Fibroblast of peridontal ligament (primary cell): Measurements from ENCODE around the gene IMPDH2.

Source experiments
- DNase-seq: peaks from one replicate; pipeline ENCODE4 v3.0.0-alpha.2; 2010; ENCODE audit errors: extremely low read depth

IMPDH2 gene

DNA sequence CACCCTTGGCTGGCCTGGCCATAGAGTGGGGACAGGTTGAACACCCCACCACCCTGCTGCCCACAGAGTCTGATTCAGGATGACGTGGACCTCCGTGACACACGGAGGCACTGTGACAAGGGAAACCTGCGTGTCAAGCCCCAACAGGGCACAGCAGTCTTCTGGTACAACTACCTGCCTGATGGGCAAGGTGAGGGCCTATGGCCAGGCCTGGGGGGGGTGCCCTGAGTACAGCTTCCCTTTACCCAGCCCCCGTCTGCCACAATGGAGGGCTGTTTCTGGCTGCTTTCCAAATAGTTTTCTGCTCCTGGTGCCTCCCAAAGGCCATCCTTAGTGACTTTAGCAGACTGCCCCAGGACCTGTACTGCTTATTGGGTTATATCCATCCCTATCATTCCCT, 23.2 kb downstream of the IMPDH2 start:
- DNase-seq = no peak

DNA sequence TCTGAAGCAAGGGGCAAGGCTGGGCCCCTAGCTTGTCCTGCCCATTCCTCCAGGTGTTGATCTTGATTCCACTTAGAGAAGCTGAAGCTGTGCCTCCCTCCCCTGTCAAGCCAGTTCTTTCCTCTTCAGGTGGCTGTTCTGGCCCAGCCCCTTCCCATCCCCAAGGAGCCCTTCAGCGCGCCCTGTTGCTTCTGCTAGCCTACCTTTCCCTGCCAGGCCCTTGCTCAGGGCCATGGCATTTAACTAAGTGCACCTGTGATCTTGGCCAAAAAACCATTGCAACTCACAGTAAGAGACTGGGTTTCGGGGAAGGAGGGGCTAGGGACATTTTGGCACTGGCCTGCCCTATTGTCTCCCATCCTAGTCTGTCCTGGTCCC, 23.9 kb downstream of the IMPDH2 start:
- DNase-seq = no peak

DNA sequence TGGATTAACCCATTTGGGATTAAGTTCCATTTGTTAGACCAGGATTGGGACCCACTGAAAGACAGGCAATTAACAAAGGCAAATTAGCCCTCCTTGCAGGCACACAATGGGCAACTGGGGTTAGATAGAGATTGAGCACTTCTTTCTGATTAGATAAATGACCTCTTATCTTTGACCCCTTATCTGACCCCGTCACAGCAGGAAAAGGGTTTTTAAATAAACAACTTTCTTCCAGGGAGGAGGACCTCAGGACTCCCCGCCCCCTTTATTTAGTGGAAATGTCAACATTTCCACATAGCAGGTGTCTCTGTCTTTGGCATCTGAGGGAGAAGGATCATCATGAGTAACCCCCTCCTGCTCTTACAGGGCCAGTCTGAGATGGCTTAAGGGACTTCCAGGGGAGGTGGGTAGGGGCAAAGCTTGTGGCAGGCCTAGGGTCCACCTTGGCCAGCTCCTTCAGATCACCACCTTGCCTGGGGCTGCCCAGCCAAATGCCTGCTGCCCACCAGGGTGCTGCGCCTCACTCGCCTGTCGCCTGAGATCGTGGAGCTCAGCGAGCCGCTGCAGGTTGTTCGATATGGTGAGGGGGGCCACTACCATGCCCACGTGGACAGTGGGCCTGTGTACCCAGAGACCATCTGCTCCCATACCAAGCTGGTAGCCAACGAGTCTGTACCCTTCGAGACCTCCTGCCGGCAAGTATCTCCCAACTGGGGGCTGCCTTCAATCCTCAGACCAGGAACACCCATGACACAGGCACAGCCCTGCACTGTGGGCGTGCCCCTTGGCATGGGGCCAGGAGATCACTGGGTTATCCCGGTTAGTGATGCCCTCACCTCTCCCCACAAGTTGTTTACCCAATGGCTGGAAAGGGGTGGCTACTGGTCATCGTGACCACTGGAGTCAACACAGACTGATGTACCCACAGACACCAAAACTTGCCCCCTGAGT, 24.6 kb downstream of the IMPDH2 start:
- DNase-seq = no peak

DNA sequence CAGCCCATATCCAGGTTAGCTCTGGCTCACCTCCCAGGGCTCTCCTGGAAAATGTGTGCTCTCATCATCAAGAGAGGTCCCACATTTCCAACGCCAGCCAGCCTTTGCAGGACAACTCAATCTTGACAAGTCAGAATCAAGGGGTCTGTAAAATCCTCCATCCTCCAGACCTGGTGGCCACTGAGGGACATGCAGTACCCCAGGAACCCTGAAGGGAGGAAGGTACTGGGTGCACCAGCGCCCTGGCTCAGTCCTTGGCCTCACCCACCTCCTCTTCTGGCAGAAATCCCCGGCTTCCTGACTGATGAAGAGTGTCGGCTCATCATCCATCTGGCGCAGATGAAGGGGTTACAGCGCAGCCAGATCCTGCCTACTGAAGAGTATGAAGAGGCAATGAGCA, 28.0 kb downstream of the IMPDH2 start:
- DNase-seq = no peak

DNA sequence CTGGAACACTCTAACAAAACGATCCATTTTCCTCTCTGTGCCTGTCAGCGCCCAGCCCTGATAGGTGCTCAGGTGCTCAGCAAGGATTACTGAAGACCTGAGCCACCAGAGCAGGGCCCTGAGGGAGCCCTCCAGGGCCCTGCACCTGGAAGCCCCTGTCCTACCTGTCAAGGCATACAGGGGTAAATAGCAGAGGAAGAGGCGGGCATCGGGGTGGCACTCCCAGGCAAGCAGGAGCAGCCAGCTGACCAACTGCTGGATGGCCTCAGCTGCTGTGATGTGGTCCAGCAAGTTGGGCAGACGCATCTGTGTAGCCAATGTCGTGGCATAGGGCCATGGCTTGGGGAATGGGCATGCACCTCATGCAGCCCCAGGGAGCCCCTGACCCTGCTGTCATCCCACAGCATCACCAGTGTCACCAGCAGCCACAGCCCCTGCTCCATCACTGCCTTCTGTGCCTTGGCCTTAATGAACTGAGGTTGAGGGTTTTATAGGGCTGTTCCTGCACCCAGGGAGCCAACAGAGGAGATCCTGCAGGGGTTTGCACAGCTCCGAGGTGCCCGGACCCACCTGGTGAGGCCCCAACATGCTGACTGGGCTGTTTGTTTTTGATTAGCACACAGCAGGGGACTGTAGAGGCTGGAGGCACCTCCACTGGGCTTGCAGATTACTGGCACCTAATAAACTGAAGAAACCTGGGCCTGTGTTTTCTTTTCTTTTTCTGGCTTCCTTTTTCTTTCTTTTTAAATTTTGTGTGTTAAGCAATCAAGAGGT, 29.9 kb downstream of the IMPDH2 start:
- DNase-seq = no peak

DNA sequence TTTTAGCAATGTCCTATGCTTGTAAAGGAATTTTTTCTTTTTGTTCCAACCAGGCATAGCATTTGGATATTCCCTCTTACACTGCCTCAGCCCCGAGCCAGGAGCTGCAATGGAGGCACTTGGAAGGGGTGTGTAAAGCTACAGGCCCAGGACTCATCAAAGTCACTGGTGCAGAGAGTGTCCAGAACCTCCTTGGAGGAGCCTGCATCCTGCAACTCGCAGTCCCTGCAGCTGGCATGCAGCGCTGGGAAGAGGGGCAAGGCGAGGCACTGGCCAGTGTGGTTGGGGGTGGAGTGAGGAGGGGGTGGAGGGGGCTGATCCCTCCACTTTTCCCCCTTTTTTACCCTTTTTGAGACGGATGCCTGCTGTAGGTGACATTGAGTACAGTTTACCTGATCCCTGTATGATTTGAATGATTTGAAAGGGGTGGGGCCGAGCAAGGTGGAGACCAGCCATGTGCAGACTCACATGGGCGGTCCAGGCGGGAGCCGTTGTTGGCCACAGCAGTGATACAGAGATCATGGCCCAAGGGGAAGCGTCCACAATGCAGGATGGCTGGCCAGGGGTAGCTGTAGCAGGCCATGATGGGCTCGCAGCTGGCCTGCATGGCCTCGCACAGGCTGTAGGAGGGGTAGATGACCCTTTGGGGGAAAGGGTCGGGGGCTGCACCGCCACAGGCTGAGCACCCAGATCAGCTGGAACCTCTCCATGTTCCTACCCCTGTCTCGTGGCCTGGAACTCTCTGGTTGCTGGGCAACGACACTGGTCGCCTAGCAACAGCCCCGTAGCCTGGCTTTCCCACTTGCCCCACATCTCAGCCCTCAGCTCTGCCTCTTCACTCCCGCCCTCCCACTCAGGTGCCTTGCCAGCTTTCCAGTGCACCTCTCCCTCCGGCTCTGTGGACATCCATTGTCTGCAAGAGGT, 31.2 kb downstream of the IMPDH2 start:
- DNase-seq = no peak

DNA sequence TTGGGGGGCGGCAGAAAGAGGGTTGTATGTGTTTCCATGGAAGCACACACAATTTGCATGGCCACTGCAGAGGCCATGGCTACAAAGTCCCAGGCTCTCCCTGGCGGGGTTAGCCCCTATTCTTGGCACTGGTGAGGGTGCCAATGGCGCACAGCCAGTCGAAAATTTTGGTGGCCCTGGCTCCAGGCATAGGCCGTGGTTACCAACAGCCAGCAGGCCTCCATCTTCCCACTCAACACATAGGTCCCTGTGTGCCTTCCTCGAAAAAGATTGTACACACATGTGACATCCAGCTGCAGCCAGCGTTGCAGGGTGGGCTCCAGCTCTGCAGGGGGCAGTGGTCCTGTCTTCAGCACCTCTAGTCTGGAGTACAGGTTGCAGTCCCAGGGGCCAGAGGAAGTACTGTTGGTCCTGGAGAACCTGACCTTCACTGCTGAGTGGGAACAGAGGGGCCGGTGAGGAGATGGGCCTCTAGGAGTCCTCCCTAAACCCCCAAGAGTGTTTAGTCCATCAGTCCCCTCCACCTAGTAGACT, 32.0 kb downstream of the IMPDH2 start:
- no peak for DNase-seq

DNA sequence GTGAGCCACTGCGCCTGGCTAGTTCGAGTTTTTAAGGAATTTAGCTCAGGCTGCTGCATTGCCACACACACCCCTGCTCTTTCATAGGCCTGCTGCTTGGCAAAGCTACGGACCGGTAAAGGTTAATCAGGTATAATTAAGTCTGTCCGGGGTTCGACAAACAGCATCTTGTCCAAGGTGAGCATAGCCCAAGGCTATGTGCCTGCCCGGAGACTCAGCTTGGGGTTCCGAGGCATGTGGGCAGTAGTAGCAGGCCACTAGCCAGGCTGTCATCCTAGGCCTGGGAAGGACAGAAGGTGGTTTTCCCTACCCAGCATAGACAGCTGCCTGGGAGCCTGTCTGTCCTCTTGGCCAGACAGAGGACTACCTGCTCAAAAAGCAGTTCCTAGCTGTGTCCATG, 32.6 kb downstream of the IMPDH2 start:
- no peak for DNase-seq

DNA sequence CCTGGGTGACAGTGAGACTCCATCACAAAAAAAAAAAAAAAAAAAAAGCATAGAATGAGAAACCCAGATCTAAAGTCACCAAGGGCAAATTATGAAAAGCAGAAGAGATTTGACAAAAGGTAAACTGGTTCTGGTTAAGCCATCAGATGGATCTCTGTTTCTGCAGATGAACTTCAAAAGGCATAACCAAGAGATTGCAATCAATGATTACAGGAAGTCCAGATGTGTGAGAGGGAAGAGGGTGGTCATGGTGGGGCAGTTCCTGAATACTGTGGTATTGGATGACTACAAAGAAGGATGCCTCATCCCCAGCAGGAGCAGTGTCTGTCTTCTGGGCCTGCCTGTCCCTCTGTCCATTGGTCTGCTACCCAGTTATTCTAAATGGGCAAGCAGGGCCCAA, 35.4 kb downstream of the IMPDH2 start:
- DNase-seq = no peak

DNA sequence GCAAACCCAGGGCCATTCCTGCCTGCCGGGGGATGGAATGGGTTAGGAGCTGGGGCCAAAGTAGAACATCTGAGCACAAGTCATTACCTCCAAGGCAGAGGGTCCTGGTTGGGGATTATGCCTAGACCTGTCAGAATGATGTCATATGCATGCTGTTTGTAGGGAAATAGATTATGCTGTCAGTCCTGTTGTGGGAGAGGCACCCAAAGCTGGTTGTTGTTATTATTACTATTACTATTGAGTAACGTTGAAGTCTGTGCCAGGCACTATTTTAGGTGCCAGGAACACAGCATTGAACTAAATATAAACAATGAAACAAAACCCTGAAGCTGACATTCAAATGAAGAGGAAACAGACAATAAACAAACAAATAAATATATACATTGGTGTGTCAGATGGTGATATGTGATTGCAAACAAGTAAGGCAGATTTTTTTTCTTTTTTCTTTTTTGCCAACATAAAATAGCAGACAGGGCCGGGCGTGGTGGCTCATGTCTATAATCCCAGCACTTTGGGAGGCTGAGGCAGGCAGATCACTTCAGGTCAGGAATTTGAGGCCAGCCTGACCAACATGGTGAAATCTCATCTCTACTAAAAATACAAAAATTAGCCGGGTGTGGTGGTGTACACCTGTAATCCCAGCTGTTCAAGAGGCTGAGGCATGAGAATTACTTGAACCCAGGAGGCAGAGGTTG, 37.2 kb downstream of the IMPDH2 start:
- DNase-seq = no peak

DNA sequence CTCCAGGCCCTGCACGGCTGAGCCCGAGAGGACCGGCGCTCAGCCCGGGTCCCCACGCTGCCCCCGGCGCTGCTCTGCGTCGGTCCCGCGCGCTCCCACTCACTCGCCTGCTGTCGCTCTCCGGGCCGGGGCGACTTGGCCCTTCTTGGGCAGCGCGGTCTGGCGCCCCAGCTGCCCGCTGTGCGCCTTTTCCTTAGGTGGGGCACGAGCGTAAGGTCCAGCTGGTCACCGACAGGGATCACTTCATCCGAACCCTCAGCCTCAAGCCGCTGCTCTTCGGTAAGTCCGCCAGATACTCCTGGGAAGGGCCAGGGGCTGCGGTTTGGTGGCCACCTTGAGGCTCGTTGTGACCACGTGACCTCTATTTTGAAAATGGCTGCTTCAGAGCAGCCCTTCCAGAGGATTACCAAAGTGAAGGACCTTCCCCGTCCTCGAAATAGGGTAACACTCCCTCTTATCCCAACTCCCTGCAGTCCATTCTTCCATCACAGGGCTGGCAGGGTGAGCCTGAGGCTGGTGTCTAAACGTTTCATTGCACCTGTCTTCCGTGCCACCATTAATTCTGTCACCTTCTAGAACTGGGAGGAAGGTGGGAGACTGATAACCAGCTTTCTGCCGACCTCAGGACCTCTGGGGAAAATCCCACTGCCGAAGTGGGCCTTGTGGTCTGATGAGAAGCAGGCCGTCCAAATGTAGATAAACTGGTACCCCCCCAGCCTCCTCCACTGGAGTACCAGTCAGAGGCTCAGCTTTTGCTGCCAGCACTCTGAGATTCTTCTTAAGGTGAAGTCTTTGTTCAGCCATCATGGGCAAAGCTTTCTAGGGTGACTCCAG, 38.3 kb downstream of the IMPDH2 start:
- no peak for DNase-seq

DNA sequence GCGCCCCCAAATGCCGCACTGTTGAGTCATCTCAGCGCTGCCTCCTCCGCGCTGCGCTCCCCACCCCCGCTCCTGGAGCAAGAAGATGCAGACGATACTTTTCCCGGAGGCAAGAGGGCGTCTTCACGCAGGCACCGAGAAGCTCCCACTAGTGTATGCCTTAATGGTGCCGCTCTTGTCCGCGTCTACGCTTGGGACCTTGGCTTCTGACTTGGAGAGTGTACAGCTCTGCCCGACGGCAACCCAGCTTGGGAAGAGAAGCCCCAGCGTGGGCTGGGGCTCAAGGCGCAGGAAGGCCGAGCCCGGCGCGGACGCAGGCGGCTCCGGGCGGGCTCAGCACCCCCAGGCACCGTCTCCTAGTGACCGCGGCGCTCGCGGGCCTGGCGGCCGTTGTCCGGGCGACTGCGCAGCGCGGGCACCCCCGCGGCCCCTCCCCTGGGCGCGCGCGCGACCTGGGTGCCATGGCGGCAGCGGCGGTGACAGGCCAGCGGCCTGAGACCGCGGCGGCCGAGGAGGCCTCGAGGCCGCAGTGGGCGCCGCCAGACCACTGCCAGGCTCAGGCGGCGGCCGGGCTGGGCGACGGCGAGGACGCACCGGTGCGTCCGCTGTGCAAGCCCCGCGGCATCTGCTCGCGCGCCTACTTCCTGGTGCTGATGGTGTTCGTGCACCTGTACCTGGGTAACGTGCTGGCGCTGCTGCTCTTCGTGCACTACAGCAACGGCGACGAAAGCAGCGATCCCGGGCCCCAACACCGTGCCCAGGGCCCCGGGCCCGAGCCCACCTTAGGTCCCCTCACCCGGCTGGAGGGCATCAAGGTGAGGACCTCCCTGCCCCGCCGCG, 39.2 kb downstream of the IMPDH2 start, which contains the start of gene P4HTM:
Gene P4HTM, plus strand, starts transcription at position 446 of the 840 bp plus-strand sequence. Its CDS starts 16 bp downstream, at position 462.
- peak; percentile 92 for DNase-seq

DNA sequence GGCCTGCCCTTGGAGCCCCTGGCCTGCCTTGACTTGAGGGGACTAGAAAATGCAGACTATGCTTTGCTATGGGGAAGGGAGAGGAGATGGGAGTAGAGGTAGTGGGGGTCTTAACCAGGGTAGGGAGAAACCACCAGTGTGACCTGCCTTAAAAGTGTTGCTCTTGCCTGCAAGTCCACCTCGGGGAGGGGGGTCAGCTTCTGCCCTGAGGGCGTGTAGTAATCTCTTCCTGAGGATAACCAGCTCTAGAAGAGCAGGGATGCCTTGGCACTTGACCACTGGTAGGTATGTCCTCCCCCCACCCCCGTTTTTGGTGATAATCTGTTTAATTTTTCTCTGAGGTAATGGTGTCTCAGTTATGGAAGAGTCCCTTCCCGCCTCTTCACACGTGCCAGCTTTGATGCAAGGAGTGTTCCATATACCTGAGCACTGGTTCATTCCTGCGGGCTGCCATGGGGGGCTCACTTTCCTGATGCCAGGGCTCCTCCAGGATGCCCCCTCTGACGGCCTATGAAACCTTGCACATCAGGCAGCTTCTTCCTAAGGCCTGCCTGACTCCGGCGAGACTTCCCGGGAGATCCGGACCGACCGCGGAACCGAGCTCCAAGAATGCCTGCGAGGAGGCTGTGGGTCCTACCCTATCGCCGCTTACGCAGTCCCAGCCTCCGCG, 39.9 kb downstream of the IMPDH2 start:
- no peak for DNase-seq

DNA sequence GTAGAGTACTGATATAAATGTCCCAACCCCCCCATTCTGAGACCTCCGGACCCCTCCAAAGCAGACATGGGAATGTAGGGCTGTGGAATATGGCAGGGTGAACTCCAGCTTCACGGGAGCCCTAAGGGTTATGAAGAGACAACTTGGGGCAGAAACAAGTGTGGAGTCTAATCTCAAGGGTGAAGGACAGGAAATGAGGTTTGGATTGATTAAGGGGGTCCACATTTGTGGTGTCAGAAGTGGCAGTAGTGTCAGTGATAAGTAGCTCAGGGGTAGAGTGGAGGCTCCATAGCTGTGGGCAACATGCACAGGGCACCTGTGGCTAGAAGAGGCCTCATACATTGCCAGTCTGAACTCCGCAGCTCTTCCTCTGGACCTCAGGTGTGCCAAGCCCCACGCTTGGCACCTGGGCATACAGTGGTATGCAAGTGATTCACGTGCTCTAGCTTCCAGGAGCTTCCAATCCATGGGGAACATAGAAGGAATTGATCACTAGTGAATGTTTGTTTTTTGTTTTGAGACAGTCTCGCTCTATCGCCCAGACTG, 43.3 kb downstream of the IMPDH2 start:
- DNase-seq = no peak

DNA sequence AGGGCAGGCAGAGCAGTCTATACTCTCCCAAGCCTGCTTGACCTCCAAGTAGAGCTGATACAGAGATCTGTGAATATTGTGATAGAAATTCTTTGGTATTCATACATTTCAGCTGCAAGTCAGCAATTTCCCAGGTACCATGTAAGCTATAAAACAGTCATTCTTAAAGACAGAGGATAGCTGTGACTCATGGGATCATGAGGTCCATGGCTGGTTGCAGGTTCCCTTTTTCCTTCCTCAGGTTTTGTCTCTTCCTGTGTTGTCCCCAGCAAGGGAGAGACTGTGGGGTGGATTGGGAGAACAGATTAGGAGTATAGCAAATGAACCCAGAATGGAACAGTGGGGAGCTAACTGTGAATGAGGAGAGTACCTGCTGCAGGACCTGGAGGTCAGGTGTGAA, 44.5 kb downstream of the IMPDH2 start:
- no peak for DNase-seq

DNA sequence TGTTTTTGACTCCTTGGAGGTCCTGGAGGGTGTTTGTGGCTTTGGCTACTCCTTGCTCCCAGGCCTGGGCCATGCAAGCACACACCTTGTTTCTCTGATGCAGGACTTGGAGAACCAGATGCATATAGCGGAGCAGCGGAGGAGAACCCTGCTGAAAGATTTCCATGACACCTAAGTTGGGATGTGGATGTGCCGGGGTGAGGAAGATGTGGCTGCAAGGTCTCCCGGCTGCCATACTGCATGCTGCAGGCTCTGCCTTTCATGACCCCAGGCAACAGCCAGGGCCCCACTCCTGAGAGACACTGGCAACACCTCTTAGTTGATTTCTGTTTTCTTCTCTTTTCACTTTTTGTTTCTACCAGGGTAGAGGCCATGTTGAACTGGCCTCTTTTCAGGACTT, 46.1 kb downstream of the IMPDH2 start:
- no peak for DNase-seq

DNA sequence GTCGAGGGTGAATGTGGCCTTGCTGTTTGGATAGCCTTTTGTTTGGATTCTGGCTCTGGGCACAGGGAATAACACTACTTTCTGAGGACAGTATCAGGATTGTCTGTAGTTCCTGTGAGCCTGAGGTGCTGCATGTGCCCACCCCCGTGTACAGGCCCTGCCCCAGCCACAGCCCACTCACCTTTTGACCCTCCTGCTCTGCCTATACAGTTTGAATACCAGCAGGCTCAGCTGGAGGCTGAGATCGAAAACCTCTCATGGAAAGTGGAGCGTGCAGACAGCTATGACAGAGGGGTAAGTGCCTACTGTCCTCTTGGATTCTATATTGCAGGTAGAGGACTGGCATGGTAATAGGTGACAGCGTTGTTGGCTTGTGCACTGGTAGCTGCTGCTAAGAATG, 46.5 kb downstream of the IMPDH2 start:
- DNase-seq = no peak

DNA sequence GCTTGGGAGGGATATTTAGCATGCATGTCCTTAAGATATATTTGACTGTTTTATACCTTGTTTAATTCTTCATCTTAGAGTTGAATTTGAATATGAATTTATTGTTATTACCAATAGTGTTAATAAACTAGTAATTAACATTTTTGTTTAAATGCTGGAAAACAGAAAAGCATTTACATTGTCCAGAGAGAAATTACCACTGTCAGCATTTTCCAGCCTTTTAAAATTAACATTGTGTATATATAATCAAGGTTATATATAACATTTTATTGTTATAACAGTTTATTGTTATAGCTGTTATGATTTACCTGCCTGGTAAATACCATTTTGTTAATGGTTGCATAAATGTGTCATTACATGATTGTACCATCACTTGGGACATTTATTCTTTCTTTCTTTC, 47.2 kb downstream of the IMPDH2 start:
- DNase-seq = no peak
